HepG2 (cell line): ENCODE results near the gene EPB41. TPM values are rescaled to one million over a fixed set of nuclear protein-coding genes. Genes with fewer than 3 reads are reported as not detected.

ENCODE experiments used
- ATAC-seq: fragments of 200-7000 bp; cut with Tn5 transposase; 3 replicates; pipeline ENCODE4 v1.9.1; 2020; ENCODE audit warnings: mild to moderate bottlenecking, moderate library complexity
- BruUV-seq: library from RNA; stranded (reverse); fragments of 400-500 nt; replicated peaks from 2 replicates; lab custom pipeline; 2021; lab: Mats Ljungman, UMichigan
- CTCF ChIA-PET: fragments of 300-600 bp; formaldehyde crosslinking; extraction: SDS; loops from one replicate; lab custom pipeline; 2021; ENCODE audit warnings: low total read pairs, inconsistent platforms, low intra/inter-chr PET ratio; lab: Yijun Ruan, JAX
- POLR2A ChIA-PET: fragments of 350-600 bp; sonication (Branson Sonifier 250); formaldehyde crosslinking; loops from one replicate; lab custom pipeline; 2020; ENCODE audit warnings: antibody characterized with exemption, inconsistent platforms; lab: Yijun Ruan, JAX
- DNase-seq: peaks from one replicate; pipeline ENCODE4 v3.0.0-alpha.2; 2015; ENCODE audit warnings: low spot score
- FAIRE-seq: peaks from 3 replicates; lab custom pipeline; 2011; peaks lifted over from hg19 to GRCh38; lab: Jason Lieb, UNC
- H2AFZ ChIP-seq: one replicate; pipeline ENCODE4 v1.6.1; 2011; ENCODE audit warnings: low read length, inconsistent platforms
- H3K27ac ChIP-seq: fragments of 300-600 bp; 3 replicates; pipeline ENCODE4 v1.8.0; 2011; ENCODE audit warnings: mixed run types, mild to moderate bottlenecking, mixed read lengths, low read length, inconsistent platforms; ENCODE audit not compliant: insufficient read depth; ENCODE audit errors: extremely low read length
- H3K27me3 ChIP-seq, 2 experiments: fragments of 200-600 bp in 1 of 2; 2 replicates in 1 of 2; 3 replicates in 1 of 2; pipeline versions ENCODE4 v1.6.0 to v1.8.0; 2011; ENCODE audit warnings: low read length in 2 of 2, mild to moderate bottlenecking in 2 of 2, moderate library complexity in 2 of 2, inconsistent platforms in 1 of 2; ENCODE audit not compliant: insufficient read depth in 2 of 2, control insufficient read depth in 1 of 2
- H3K36me3 ChIP-seq, 2 experiments: fragments of 200-600 bp in 1 of 2; replicated peaks in 1 of 2; 2 replicates in 1 of 2; 3 replicates in 1 of 2; pipeline versions ENCODE4 v1.5.1 to v1.8.0; 2011; ENCODE audit warnings: low read length in 2 of 2, inconsistent platforms in 1 of 2; ENCODE audit not compliant: insufficient read depth in 2 of 2, control insufficient read depth in 1 of 2
- H3K4me1 ChIP-seq: 2 replicates; pipeline ENCODE4 v1.5.1; 2012; ENCODE audit warnings: low read length, inconsistent platforms; ENCODE audit not compliant: insufficient read depth
- H3K4me2 ChIP-seq: 2 replicates; pipeline ENCODE4 v1.6.0; 2011; ENCODE audit warnings: low read depth, low read length, inconsistent platforms
- H3K4me3 ChIP-seq, 3 experiments: fragments of 200-600 bp in 1 of 3; sonication (generic), shearing (Covaris generic) in 1 of 3; replicated peaks in 1 of 3; 2 replicates each; pipeline ENCODE4 v1.5.1; 2011 to 2016; ENCODE audit warnings: low read length in 3 of 3, inconsistent platforms in 2 of 3, low read depth in 2 of 3, mild to moderate bottlenecking in 2 of 3, control low read depth in 1 of 3, mixed read lengths in 1 of 3; ENCODE audit not compliant: insufficient read depth in 1 of 3
- H3K79me2 ChIP-seq: one replicate; pipeline ENCODE4 v1.6.1; 2011; ENCODE audit warnings: low read length, inconsistent platforms; ENCODE audit not compliant: insufficient read depth
- H3K9ac ChIP-seq: 2 replicates; pipeline ENCODE4 v1.6.0; 2011; ENCODE audit warnings: mild to moderate bottlenecking, low read depth, low read length, inconsistent platforms; ENCODE audit not compliant: insufficient read depth
- H3K9me3 ChIP-seq: 2 replicates; pipeline ENCODE4 v1.5.1; 2012; ENCODE audit warnings: mild to moderate bottlenecking, low read length
- H4K20me1 ChIP-seq: 2 replicates; pipeline ENCODE4 v1.6.0; 2011; ENCODE audit warnings: inconsistent platforms, mild to moderate bottlenecking, low read length, moderate library complexity; ENCODE audit not compliant: insufficient read depth
- ESRRA ChIP-seq: sonication (generic); formaldehyde crosslinking; IDR thresholded peaks from 2 replicates; pipeline ENCODE4 v1.5.1; 2020; ENCODE audit warnings: mild to moderate bottlenecking, low read depth, missing genetic modification reagents
- HNF4A ChIP-seq: sonication (generic); formaldehyde crosslinking; IDR thresholded peaks from 2 replicates; pipeline ENCODE4 v1.4.0; 2020; ENCODE audit warnings: missing genetic modification reagents
- KLF9 ChIP-seq: IDR thresholded peaks from 2 replicates; pipeline ENCODE4 v1.6.1; 2016; ENCODE audit warnings: low read depth
- MEF2D ChIP-seq: sonication (generic); formaldehyde crosslinking; IDR thresholded peaks from 2 replicates; pipeline ENCODE4 v1.5.1; 2020; ENCODE audit warnings: mild to moderate bottlenecking, missing genetic modification reagents
- NR2F1 ChIP-seq, 2 experiments: fragments of 450-650 bp in 1 of 2; formaldehyde crosslinking in 1 of 2; IDR thresholded peaks; 2 replicates each; pipeline versions ENCODE4 v1.5.0 to v1.6.1; 2016 to 2020; ENCODE audit warnings: mild to moderate bottlenecking in 1 of 2, missing compliant biosample characterization in 1 of 2, missing genetic modification reagents in 1 of 2, moderate library complexity in 1 of 2
- NR2F6 ChIP-seq, 2 experiments: IDR thresholded peaks; 2 replicates each; pipeline ENCODE4 v1.6.1; 2016; ENCODE audit warnings: antibody characterized with exemption in 1 of 2, mild to moderate bottlenecking in 1 of 2
- PLRG1 ChIP-seq: fragments of 450-650 bp; conservative IDR thresholded peaks from 2 replicates; pipeline ENCODE4 v1.6.1; 2016
- POLR2AphosphoS5 ChIP-seq: IDR thresholded peaks from 2 replicates; pipeline ENCODE4 v1.6.1; 2012; ENCODE audit warnings: low read depth, low read length
- POLR2G ChIP-seq: fragments of 200-400 bp; formaldehyde crosslinking; IDR thresholded peaks from 2 replicates; pipeline ENCODE4 v1.6.1; 2018; ENCODE audit warnings: mild to moderate bottlenecking, low read depth, low read length, moderate library complexity
- RARA ChIP-seq: IDR thresholded peaks from 2 replicates; pipeline ENCODE4 v1.6.1; 2016; ENCODE audit warnings: missing genetic modification reagents, missing compliant biosample characterization
- TBX2 ChIP-seq: sonication (generic); formaldehyde crosslinking; IDR thresholded peaks from 2 replicates; pipeline ENCODE4 v1.5.0; 2020; ENCODE audit warnings: missing genetic modification reagents, mild to moderate bottlenecking, borderline replicate concordance
- ZFP41 ChIP-seq: sonication (generic); formaldehyde crosslinking; IDR thresholded peaks from 2 replicates; pipeline ENCODE4 v1.4.0; 2020; ENCODE audit warnings: mild to moderate bottlenecking, missing genetic modification reagents, borderline replicate concordance
- ZNF138 ChIP-seq: sonication (generic); formaldehyde crosslinking; IDR thresholded peaks from 2 replicates; pipeline ENCODE4 v1.5.0; 2020; ENCODE audit warnings: mild to moderate bottlenecking, low read depth, missing genetic modification reagents
- ZNF3 ChIP-seq: IDR thresholded peaks from 2 replicates; pipeline ENCODE4 v1.7.0; 2017; ENCODE audit warnings: inconsistent platforms
- ZNF34 ChIP-seq: sonication (generic); formaldehyde crosslinking; IDR thresholded peaks from 2 replicates; pipeline ENCODE4 v1.4.0; 2020; ENCODE audit warnings: mild to moderate bottlenecking, missing genetic modification reagents, borderline replicate concordance
- ZNF564 ChIP-seq: sonication (generic); formaldehyde crosslinking; IDR thresholded peaks from 2 replicates; pipeline ENCODE4 v1.8.1; 2023; ENCODE audit warnings: mild to moderate bottlenecking, missing genetic modification reagents
- ZNF749 ChIP-seq: sonication (generic); formaldehyde crosslinking; IDR thresholded peaks from 2 replicates; pipeline ENCODE4 v1.8.0; 2022; ENCODE audit warnings: mild to moderate bottlenecking, missing genetic modification reagents, moderate library complexity, borderline replicate concordance
- WGBS: methylation state at CpG from one replicate; pipeline ENCODE4 v1.1.6; 2017; ENCODE audit warnings: low lambda C conversion rate; 5-methylcytosine and 5-hydroxymethylcytosine counted together
- in situ Hi-C: cut with HindIII; loops from 2 replicates; pipeline ENCODE4 v1.10.0; 2017; ENCODE audit warnings: low pct_unique_long_range_greater_than_20kb; ENCODE audit not compliant: extremely low pct_ligation_motif_present
- intact Hi-C: fragments of 100-400 bp; cut with micrococcal nuclease; formaldehyde crosslinking; loops from one replicate; pipeline ENCODE4 v1.10.0; 2022; ENCODE audit not compliant: unreplicated experiment
- polyA plus RNA-seq, 8 experiments: library from polyadenylated mRNA; depleted of rRNA in 3 of 8; stranded (reverse) in 7 of 8; unstranded in 1 of 8; fragments of >200 nt; fragmentation: Illumina TruSeq in 4 of 8; extraction: Trizol in 4 of 8; gene quantifications; 2 replicates each; pipeline versions ENCODE4 v1.2.1 to v1.2.3, GENCODE V29; 2011 to 2016; ENCODE audit warnings: low read depth in 4 of 8, missing spikeins in 1 of 8, mixed read lengths in 1 of 8; ENCODE audit not compliant: insufficient read depth in 1 of 8
- total RNA-seq, 5 experiments: library from RNA; depleted of rRNA; stranded (reverse); fragments of >200 nt; fragmentation: Illumina TruSeq; extraction: Trizol; gene quantifications; 2 replicates each; pipeline ENCODE4 v1.2.3, GENCODE V29; 2016; ENCODE audit warnings: low read depth in 1 of 5
- TF ChIP-seq, protein P1 (sequence below): sonication (generic); formaldehyde crosslinking; IDR thresholded peaks from 2 replicates; pipeline ENCODE4 v1.4.0; 2020; ENCODE audit warnings: missing genetic modification reagents
- TF ChIP-seq, protein P2 (sequence below): sonication (generic); formaldehyde crosslinking; IDR thresholded peaks from 2 replicates; pipeline ENCODE4 v1.5.0; 2020; ENCODE audit warnings: missing genetic modification reagents
- TF ChIP-seq, protein P3 (sequence below): sonication (generic); formaldehyde crosslinking; IDR thresholded peaks from 2 replicates; pipeline ENCODE4 v1.5.1; 2020; ENCODE audit warnings: missing genetic modification reagents, mild to moderate bottlenecking, borderline replicate concordance

Gene EPB41
- total and polyA plus RNA-seq, 2 of the 13 experiments (the other 11 are each of a cell fraction or from before 2014, with no cell fraction given): 34.5 to 46.7 TPM

DNA sequence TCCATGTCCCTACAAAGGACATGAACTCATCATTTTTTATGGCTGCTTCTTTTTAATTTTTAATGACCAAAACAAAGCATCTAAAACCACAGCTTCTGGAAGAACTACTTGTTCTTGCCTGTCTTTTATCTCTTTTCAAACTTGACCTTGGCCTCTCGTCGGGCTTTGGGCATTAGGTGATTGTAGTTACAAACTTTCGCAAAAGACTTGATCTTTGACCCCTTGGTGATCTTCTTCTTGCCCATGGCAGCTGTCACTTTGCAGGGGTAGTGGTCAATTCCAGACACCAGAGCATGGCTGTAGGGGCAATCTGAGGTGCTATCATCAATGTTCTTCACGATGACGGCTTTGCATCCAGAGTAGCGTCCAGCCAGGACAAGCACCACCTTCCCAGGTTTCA is 67.8 kb downstream of the EPB41 start:
- intact Hi-C loops: no loop called here
- Histone ChIP-seq H3K4me1 (peaks cover 27% of the 10 kb centered on the region), H3K9me3 (no peaks in the 10 kb centered on the region), H3K36me3 (no peaks in the 10 kb centered on the region), H3K4me3 (no peak overlapping the region), H3K4me2 (no peak overlapping the region), H3K27me3 (no peaks in the 10 kb centered on the region), H3K9ac (no peak overlapping the region), H4K20me1 (no peaks in the 10 kb centered on the region), H3K79me2 (peaks cover 7% of the 10 kb centered on the region), H3K27ac (no peak overlapping the region), H2AFZ (no peak overlapping the region)
- ChIA-PET CTCF (interaction anchor here (2.3 kb wide), 1 partner anchor 100 kb away, joined by 12 read pairs; no protein-coding TSS in a partner anchor), POLR2A (no interaction called here)
- peak; percentile 32 for DNase-seq
- 64% methylated on average over 6 of the region's 6 CpGs for WGBS
- peak; percentile 73 for FAIRE-seq
- in situ Hi-C loops: loop anchor here (10.0 kb wide), 1 partner anchor 97 kb away; no protein-coding TSS in a partner anchor
- ATAC-seq: no peak
- no TSS peak for BruUV-seq
- TF ChIP-seq NR2F6 (IDR thresholded peaks at IDR 0.05): peak; percentile 70
- peak; percentile 42; the same call in 1 of the 2 replicates for TF ChIP-seq NR2F6 (CRISPR knock-in tag; IDR thresholded peaks at IDR 0.05)
- TF ChIP-seq PLRG1: no peak
- TF ChIP-seq MEF2D (CRISPR knock-in tag): no peak
- TF ChIP-seq ZNF749 (CRISPR knock-in tag): no peak
- no peak for TF ChIP-seq ESRRA (CRISPR knock-in tag)
- no peak for TF ChIP-seq ZNF3 (CRISPR knock-in tag)
- no peak for TF ChIP-seq KLF9 (CRISPR knock-in tag)
- TF ChIP-seq, protein P1, sequence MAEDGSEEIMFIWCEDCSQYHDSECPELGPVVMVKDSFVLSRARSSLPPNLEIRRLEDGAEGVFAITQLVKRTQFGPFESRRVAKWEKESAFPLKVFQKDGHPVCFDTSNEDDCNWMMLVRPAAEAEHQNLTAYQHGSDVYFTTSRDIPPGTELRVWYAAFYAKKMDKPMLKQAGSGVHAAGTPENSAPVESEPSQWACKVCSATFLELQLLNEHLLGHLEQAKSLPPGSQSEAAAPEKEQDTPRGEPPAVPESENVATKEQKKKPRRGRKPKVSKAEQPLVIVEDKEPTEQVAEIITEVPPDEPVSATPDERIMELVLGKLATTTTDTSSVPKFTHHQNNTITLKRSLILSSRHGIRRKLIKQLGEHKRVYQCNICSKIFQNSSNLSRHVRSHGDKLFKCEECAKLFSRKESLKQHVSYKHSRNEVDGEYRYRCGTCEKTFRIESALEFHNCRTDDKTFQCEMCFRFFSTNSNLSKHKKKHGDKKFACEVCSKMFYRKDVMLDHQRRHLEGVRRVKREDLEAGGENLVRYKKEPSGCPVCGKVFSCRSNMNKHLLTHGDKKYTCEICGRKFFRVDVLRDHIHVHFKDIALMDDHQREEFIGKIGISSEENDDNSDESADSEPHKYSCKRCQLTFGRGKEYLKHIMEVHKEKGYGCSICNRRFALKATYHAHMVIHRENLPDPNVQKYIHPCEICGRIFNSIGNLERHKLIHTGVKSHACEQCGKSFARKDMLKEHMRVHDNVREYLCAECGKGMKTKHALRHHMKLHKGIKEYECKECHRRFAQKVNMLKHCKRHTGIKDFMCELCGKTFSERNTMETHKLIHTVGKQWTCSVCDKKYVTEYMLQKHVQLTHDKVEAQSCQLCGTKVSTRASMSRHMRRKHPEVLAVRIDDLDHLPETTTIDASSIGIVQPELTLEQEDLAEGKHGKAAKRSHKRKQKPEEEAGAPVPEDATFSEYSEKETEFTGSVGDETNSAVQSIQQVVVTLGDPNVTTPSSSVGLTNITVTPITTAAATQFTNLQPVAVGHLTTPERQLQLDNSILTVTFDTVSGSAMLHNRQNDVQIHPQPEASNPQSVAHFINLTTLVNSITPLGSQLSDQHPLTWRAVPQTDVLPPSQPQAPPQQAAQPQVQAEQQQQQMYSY: no peak
- no peak for TF ChIP-seq ZFP41 (CRISPR knock-in tag)
- TF ChIP-seq ZNF34 (CRISPR knock-in tag): no peak
- TF ChIP-seq, protein P2, sequence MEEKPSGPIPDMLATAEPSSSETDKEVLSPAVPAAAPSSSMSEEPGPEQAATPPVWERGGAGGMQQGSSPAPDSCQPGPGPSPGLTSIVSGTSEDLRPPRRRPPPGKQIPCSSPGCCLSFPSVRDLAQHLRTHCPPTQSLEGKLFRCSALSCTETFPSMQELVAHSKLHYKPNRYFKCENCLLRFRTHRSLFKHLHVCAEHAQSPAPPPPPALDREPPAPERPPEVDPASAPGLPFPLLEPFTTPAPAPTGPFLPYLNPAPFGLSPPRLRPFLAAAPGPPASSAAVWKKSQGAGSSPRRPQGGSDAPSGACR (CRISPR knock-in tag): no peak
- TF ChIP-seq TBX2 (CRISPR knock-in tag): no peak
- peak; percentile 35; the same call in 1 of the 2 replicates for TF ChIP-seq RARA (CRISPR knock-in tag)
- peak; percentile 27 to 32; a peak in 1 of 4 replicates for TF ChIP-seq NR2F1 (CRISPR knock-in tag; IDR thresholded peaks at IDR 0.05)
- TF ChIP-seq POLR2G: no peak
- TF ChIP-seq HNF4A (CRISPR knock-in tag): peak; percentile 64
- TF ChIP-seq ZNF138 (CRISPR knock-in tag): no peak
- TF ChIP-seq POLR2AphosphoS5: no peak
- no peak for TF ChIP-seq ZNF564 (CRISPR knock-in tag)
- TF ChIP-seq, protein P3, sequence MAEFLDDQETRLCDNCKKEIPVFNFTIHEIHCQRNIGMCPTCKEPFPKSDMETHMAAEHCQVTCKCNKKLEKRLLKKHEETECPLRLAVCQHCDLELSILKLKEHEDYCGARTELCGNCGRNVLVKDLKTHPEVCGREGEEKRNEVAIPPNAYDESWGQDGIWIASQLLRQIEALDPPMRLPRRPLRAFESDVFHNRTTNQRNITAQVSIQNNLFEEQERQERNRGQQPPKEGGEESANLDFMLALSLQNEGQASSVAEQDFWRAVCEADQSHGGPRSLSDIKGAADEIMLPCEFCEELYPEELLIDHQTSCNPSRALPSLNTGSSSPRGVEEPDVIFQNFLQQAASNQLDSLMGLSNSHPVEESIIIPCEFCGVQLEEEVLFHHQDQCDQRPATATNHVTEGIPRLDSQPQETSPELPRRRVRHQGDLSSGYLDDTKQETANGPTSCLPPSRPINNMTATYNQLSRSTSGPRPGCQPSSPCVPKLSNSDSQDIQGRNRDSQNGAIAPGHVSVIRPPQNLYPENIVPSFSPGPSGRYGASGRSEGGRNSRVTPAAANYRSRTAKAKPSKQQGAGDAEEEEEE (CRISPR knock-in tag): no peak
